Duodenal mucosa (tissue), 2 donors: ENCODE results near the gene PCDHGB1.
"Not testable (repeated sequence)": the region's sequence is repeated elsewhere in the genome, so short reads cannot be mapped to it uniquely, and the experiment has no call there.

ENCODE experiments used
- H3K27ac ChIP-seq: one replicate; pipeline ENCODE4 v1.7.0; 2013; ENCODE audit warnings: low read depth, low read length
- H3K27me3 ChIP-seq, 2 donors: one replicate each; pipeline ENCODE4 v1.7.0; 2013; ENCODE audit warnings: low read length in 2 of 2, control low read depth in 1 of 2; ENCODE audit not compliant: insufficient read depth in 2 of 2, control insufficient read depth in 1 of 2
- H3K36me3 ChIP-seq, 2 donors: one replicate each; pipeline ENCODE4 v1.7.0; 2013; ENCODE audit warnings: low read length in 2 of 2, control low read depth in 1 of 2; ENCODE audit not compliant: insufficient read depth in 2 of 2, control insufficient read depth in 1 of 2
- H3K4me1 ChIP-seq, 2 donors: one replicate each; pipeline ENCODE4 v1.7.0; 2013; ENCODE audit warnings: low read length in 2 of 2, control low read depth in 1 of 2; ENCODE audit not compliant: insufficient read depth in 2 of 2, control insufficient read depth in 1 of 2
- H3K4me3 ChIP-seq, 2 donors: one replicate each; pipeline ENCODE4 v1.7.0; 2013; ENCODE audit warnings: low read length in 2 of 2, low read depth in 1 of 2
- H3K9ac ChIP-seq, 2 donors: one replicate each; pipeline ENCODE4 v1.7.0; 2013; ENCODE audit warnings: low read length in 2 of 2, low read depth in 1 of 2
- H3K9me3 ChIP-seq, 2 donors: one replicate each; pipeline ENCODE4 v1.7.0; 2013; ENCODE audit warnings: low read length in 2 of 2, control low read depth in 1 of 2; ENCODE audit not compliant: control insufficient read depth in 1 of 2

PCDHGB1 gene

DNA sequence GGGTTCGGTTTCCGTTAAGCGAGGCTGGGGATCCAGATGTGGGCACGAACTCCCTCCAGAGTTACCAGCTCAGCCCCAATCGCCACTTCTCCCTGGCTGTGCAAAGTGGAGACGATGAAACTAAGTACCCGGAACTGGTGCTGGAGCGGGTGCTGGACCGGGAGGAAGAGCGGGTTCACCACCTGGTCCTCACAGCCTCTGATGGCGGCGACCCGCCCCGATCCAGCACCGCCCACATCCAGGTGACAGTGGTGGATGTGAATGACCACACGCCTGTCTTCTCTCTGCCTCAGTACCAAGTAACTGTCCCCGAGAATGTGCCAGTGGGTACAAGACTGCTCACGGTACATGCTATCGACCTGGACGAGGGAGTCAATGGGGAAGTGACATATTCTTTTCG is 33.4 kb downstream of the PCDHGB1 start:
- Histone ChIP-seq H3K4me1 (no peaks in the 10 kb centered on the region), H3K9me3 (peaks cover 13 to 27% of the 10 kb centered on the region in 2 donors), H3K36me3 (no peaks in the 10 kb centered on the region), H3K27me3 (peaks cover 0 to 5% of the 10 kb centered on the region in 2 donors), H3K27ac (no peak overlapping the region), H3K4me3 (peak overlapping the region; percentile 23 to 43), H3K9ac (no peak overlapping the region)

GRCh38 chr5:141384471-141385267 is 34.8 kb downstream of the PCDHGB1 start:
- Histone ChIP-seq H3K27ac (no peak overlapping the region), H3K36me3 (no peaks in the 10 kb centered on the region), H3K27me3 (peaks cover 0 to 5% of the 10 kb centered on the region in 2 donors), H3K4me1 (no peaks in the 10 kb centered on the region), H3K9ac (no peak overlapping the region), H3K9me3 (peaks cover 22 to 38% of the 10 kb centered on the region in 2 donors), H3K4me3 (no peak overlapping the region)

GRCh38 chr5:141387557-141388311 is 37.8 kb downstream of the PCDHGB1 start, which contains the start of gene PCDHGB4:
Gene PCDHGB4, plus strand, starts transcription at chr5:141387698. Its CDS starts 187 bp downstream, at chr5:141387885.
- H3K4me3 ChIP-seq, H3K27ac ChIP-seq, H3K27me3 ChIP-seq, H3K9ac ChIP-seq, H3K4me1 ChIP-seq, H3K36me3 ChIP-seq: not testable (repeated sequence)
- peaks cover 27 to 41% of the 10 kb centered on the region in 2 donors for H3K9me3 ChIP-seq

- Histone ChIP-seq H3K27me3 (peaks cover 0 to 5% of the 10 kb centered on the region in 2 donors), H3K4me1 (no peaks in the 10 kb centered on the region), H3K9ac (no peak overlapping the region), H3K27ac (no peak overlapping the region), H3K36me3 (no peaks in the 10 kb centered on the region), H3K9me3 (peaks cover 33 to 43% of the 10 kb centered on the region in 2 donors), H3K4me3 (no peak overlapping the region)
Observed at GRCh38 chr5:141388661-141389060, 38.8 kb downstream of the PCDHGB1 start.

DNA sequence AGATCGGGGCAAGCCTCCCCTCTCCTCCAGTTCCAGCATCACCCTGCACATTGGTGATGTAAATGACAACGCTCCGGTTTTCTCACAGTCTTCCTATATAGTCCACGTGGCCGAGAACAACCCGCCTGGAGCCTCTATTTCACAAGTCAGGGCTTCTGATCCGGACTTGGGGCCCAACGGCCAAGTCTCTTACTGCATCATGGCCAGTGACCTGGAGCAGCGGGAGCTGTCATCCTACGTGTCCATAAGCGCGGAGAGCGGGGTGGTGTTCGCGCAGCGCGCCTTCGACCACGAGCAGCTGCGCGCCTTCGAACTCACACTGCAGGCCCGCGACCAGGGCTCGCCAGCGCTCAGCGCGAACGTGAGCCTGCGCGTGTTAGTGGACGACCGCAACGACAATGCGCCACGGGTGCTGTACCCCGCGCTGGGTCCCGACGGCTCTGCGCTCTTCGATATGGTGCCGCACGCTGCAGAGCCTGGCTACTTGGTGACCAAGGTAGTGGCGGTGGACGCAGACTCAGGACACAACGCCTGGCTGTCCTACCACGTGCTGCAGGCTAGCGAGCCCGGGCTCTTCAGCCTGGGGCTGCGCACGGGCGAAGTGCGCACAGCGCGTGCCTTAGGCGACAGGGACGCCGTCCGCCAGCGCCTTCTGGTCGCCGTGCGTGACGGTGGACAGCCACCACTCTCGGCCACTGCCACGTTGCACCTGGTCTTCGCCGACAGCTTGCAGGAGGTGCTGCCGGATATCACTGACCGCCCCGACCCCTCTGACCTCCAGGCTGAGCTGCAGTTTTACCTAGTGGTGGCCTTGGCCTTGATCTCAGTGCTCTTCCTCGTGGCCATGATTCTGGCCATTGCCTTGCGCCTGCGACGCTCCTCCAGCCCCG is 39.5 kb downstream of the PCDHGB1 start:
- H3K27ac ChIP-seq: no peak overlapping the region
- no peak overlapping the region for H3K4me3 ChIP-seq
- H3K9me3 ChIP-seq: peaks cover 39 to 47% of the 10 kb centered on the region in 2 donors
- H3K36me3 ChIP-seq: no peaks in the 10 kb centered on the region
- no peak overlapping the region for H3K9ac ChIP-seq
- H3K27me3 ChIP-seq: peaks cover 0 to 5% of the 10 kb centered on the region in 2 donors
- no peaks in the 10 kb centered on the region for H3K4me1 ChIP-seq

DNA sequence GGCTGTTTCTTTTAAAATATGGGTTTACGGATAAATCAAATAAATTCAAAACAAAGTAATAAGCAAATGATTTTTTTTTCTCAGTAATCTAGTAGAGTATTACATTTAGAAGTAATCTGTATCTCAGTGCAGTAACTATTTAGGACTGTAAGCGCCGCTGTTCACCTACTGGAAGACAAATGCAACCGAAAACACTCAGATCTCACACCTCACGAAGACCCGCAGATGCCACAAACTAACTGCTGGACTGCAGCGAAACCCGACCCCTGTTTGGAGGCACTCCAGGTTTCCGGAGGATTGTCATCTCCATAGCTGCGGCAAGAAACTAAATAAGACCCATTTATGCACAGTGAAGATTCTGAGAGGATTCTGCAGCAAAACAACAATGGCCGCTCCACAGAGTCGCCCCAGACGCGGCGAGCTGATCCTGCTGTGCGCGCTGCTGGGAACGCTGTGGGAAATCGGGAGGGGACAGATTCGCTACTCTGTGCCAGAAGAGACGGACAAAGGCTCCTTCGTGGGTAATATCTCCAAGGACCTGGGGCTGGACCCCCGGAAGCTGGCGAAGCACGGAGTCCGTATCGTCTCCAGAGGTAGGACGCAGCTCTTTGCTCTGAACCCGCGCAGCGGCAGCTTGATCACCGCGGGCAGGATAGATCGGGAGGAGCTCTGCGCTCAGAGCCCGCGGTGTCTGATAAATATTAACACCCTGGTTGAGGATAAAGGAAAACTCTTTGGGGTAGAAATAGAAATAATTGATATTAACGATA is 42.7 kb downstream of the PCDHGB1 start, which contains the start of gene PCDHGA8:
Gene PCDHGA8 (plus strand): TSS at position 205 of the 770 bp plus-strand sequence. CDS start 181 bp downstream, at position 386.
- H3K4me3 ChIP-seq: no peak within 1 kb of the TSS
- no peak within 1 kb of the TSS for H3K9ac ChIP-seq
- peaks cover 36 to 38% of the 10 kb centered on the region in 2 donors for H3K9me3 ChIP-seq
- no peak within 1 kb of the TSS for H3K27ac ChIP-seq
- no peaks in the 10 kb centered on the region for H3K4me1 ChIP-seq
- H3K36me3 ChIP-seq: no peaks in the 10 kb centered on the region
- H3K27me3 ChIP-seq: no peaks in the 10 kb centered on the region

DNA sequence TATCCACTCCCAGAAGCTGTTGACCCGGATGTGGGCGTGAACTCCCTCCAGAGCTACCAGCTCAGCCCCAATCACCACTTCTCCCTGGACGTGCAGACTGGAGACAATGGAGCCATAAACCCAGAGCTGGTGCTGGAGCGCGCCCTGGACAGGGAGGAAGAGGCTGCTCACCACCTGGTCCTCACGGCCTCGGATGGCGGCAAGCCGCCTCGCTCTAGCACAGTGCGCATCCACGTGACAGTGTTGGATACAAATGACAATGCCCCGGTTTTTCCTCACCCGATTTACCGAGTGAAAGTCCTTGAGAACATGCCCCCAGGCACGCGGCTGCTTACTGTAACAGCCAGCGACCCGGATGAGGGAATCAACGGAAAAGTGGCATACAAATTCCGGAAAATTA is 43.4 kb downstream of the PCDHGB1 start:
- H3K4me3 ChIP-seq: no peak overlapping the region
- peaks cover 34 to 36% of the 10 kb centered on the region in 2 donors for H3K9me3 ChIP-seq

DNA sequence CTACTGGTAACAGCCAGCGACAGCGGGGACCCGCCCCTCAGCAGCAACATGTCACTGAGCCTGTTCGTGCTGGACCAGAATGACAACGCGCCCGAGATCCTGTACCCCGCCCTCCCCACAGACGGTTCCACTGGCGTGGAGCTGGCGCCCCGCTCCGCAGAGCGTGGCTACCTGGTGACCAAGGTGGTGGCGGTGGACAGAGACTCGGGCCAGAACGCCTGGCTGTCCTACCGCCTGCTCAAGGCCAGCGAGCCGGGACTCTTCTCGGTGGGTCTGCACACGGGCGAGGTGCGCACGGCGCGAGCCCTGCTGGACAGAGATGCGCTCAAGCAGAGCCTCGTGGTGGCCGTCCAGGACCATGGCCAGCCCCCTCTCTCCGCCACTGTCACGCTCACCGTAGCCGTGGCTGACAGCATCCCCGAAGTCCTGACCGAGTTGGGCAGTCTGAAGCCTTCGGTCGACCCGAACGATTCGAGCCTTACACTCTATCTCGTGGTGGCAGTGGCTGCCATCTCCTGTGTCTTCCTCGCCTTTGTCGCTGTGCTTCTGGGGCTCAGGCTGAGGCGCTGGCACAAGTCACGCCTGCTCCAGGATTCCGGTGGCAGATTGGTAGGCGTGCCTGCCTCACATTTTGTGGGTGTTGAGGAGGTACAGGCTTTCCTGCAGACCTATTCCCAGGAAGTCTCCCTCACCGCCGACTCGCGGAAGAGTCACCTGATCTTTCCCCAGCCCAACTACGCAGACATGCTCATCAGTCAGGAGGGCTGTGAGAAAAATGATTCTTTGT is 44.7 kb downstream of the PCDHGB1 start:
- not testable (repeated sequence) for H3K36me3 ChIP-seq, H3K9ac ChIP-seq, H3K4me1 ChIP-seq, H3K27ac ChIP-seq, H3K27me3 ChIP-seq
- peak overlapping the region in 1 of 2 donors; percentile 5 for H3K4me3 ChIP-seq
- H3K9me3 ChIP-seq: peaks cover 32 to 34% of the 10 kb centered on the region in 2 donors

More for the DNA sequence above, 43.4 kb downstream of the PCDHGB1 start:
- Histone ChIP-seq H3K9ac (no peak overlapping the region), H3K27ac (no peak overlapping the region), H3K27me3 (no peaks in the 10 kb centered on the region), H3K4me1 (no peaks in the 10 kb centered on the region), H3K36me3 (no peaks in the 10 kb centered on the region)
